ENCODE results near the gene PSEN2. TPM values are rescaled to one million over a fixed set of nuclear protein-coding genes. Genes with fewer than 3 reads are reported as not detected.

PSEN2 gene
- total RNA-seq, 1 donor from 2014 or later, result 26.5 TPM

DNA sequence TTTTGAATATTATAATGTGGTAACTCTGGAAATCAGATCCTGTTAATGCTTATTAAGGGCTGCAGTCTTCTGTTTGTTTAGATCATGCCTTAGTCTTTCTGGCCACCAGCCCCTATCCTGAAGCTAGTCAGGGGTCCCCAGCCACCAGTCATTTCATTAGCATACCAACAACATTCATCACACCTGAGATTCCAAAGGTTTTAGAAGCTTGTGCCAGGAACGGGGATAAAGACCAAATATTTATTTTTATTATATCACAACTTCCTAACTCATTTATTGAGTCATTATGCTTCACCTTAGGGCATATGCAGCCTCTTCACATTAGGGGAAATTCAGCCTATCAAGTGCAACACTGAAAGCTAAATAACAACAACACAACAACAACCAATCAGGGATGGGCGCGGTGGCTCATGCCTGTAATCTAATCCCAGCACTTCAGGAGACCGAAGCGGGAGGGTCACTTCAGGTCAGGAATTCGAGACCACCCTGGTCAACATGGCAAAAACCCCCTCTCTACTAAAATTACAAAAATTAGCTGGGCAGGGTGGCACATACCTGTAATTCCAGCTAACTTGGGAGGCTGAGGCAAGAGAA, 2.9 kb upstream of the PSEN2 start:
- no peak overlapping the region for H3K27ac ChIP-seq
- no peak for DNase-seq (ENCODE audit: low spot score in 2 of 2)
- H3K27me3 ChIP-seq, result no peaks in the 10 kb centered on the region
- intact Hi-C loops (cut with DNase I), result no loop called here
- TF ChIP-seq, protein P1, sequence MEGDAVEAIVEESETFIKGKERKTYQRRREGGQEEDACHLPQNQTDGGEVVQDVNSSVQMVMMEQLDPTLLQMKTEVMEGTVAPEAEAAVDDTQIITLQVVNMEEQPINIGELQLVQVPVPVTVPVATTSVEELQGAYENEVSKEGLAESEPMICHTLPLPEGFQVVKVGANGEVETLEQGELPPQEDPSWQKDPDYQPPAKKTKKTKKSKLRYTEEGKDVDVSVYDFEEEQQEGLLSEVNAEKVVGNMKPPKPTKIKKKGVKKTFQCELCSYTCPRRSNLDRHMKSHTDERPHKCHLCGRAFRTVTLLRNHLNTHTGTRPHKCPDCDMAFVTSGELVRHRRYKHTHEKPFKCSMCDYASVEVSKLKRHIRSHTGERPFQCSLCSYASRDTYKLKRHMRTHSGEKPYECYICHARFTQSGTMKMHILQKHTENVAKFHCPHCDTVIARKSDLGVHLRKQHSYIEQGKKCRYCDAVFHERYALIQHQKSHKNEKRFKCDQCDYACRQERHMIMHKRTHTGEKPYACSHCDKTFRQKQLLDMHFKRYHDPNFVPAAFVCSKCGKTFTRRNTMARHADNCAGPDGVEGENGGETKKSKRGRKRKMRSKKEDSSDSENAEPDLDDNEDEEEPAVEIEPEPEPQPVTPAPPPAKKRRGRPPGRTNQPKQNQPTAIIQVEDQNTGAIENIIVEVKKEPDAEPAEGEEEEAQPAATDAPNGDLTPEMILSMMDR (IDR thresholded peaks at IDR 0.05), result no peak
- H3K9me3 ChIP-seq, result no peaks in the 10 kb centered on the region
- H3K4me1 ChIP-seq, result peaks cover 0 to 9% of the 10 kb centered on the region in 2 donors
- H3K4me3 ChIP-seq, result no peak overlapping the region
- no peaks in the 10 kb centered on the region for H3K36me3 ChIP-seq

DNA sequence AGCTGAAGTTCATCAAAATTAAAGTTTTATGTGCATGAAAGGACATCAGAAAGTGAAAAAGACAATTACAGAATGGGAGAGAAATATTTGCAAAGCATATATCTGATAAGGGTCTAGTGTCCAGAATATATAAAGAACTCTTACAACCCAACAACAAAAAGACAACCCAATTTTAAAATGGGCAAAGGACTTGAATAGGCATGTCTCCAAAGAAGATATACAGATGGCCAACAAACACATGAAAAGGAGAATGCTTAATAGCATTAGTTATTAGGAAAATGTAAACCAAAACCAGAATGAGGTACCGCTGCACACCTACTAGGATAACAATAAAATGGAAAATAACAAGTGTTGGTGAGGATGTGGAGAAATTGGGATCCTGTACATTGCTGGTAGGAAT, 1.7 kb upstream of the PSEN2 start:
- TF ChIP-seq, protein P1 (IDR thresholded peaks at IDR 0.05), result no peak
- intact Hi-C loops (cut with DNase I), result no loop called here

DNA sequence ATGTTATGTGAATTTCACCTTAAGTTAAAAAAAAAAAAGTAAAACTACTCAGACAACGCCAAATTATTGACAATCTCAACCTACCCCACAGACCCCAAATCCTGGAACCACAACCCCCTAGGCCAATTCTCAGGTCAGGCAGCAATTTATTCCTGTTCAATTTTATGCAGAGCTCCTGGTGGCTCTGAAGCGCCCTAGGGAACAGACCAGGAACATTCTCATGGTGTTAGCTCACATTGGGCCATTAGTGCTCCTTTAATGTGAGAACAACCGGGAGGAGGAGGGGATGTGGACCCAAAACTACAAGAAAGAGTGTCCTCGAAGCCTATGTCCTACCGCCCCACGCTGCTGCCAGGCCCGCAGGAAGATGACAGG, 403 bp upstream of the PSEN2 start:
- peak overlapping the region; percentile 61 to 79 for H3K27ac ChIP-seq
- TF ChIP-seq, protein P1 (IDR thresholded peaks at IDR 0.05), result no peak
- H3K36me3 ChIP-seq, result no peaks in the 10 kb centered on the region
- H3K4me3 ChIP-seq, result peak overlapping the region; percentile 60 to 90
- DNase-seq (ENCODE audit: low spot score in 2 of 2), result no peak
- intact Hi-C loops (cut with DNase I), result loop anchor here (1.0 to 5.0 kb wide), 3 partner anchors 70 to 1443 kb away; partner anchors contain the start of genes COQ8A and LBR
- H3K9me3 ChIP-seq, result no peaks in the 10 kb centered on the region
- no peaks in the 10 kb centered on the region for H3K27me3 ChIP-seq
- H3K4me1 ChIP-seq, result peaks cover 0 to 9% of the 10 kb centered on the region in 2 donors

More for the DNA sequence above, 1.7 kb upstream of the PSEN2 start:
- peaks cover 0 to 9% of the 10 kb centered on the region in 2 donors for H3K4me1 ChIP-seq
- H3K4me3 ChIP-seq, result no peak overlapping the region
- no peaks in the 10 kb centered on the region for H3K9me3 ChIP-seq
- no peaks in the 10 kb centered on the region for H3K36me3 ChIP-seq
- DNase-seq (ENCODE audit: low spot score in 2 of 2), result no peak
- no peak overlapping the region for H3K27ac ChIP-seq
- no peaks in the 10 kb centered on the region for H3K27me3 ChIP-seq

DNA sequence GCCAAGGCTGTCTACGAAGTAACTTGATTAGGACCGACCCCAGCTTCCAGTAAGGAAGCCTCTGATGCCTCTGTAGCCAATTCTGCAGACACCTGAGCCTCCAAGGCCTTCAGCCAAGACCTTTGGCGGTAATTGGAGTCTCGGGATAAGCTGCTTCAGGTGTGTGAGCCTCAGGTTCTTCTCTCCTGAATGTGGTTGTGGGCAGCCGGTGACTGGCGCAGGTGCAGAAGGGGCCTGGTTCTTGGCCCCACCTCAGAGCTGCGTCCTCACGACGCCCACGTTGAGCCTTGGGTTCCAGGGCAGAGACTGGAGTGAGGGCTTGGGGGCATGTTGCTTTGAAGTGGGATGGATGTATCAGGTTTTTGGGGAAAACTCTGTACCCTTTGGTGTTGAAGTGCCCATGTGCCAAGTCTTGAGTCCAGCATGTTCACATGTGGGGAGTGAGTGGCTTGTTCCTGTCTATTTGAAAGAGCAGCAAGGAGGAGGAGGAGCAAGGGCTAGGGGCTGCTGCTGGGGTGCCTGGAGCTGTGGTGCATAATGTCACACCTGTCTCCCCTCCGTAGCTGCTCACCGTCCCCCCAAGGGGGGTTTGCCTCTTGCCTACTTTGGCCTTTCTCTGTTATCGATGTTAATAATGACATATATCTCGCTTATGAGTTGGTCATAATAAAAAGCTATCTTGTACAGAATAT, 1.4 kb downstream of the PSEN2 start:
- DNase-seq (ENCODE audit: low spot score in 2 of 2), result no peak
- H3K4me1 ChIP-seq, result peaks cover 0 to 9% of the 10 kb centered on the region in 2 donors

DNA sequence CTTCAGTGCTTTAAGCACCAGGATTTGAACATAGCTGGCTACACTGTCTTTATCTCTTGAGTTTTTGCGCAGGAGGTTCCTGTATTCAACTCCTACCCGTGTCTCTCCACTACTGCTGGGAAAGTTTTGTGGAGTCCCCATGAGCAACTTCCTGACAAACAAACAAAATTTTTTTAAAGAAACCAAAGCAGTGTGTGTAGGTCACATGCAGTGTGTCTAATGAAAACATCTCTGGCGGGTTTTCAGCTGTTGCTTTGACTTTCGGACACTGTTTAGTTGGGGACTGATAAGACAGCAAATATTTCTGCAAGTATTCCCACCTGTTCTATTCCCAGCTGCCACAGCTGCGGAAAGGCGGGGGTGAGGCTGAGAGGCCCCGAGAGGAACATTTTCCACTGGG, 2.0 kb downstream of the PSEN2 start:
- TF ChIP-seq, protein P1 (IDR thresholded peaks at IDR 0.05), result no peak
- Histone ChIP-seq H3K4me1 (peaks cover 0 to 9% of the 10 kb centered on the region in 2 donors), H3K27ac (no peak overlapping the region), H3K36me3 (peaks cover 0 to 6% of the 10 kb centered on the region in 2 donors), H3K4me3 (no peak overlapping the region), H3K9me3 (no peaks in the 10 kb centered on the region), H3K27me3 (no peaks in the 10 kb centered on the region)
- intact Hi-C loops (cut with DNase I), result loop anchor here (5.0 kb wide), 2 partner anchors 240 to 1445 kb away; partner anchors contain the start of gene LBR
- DNase-seq (ENCODE audit: low spot score in 2 of 2), result no peak

More for the DNA sequence above, 1.4 kb downstream of the PSEN2 start:
- H3K9me3 ChIP-seq, result no peaks in the 10 kb centered on the region
- peak overlapping the region; percentile 60 to 90 for H3K4me3 ChIP-seq
- TF ChIP-seq, protein P1 (IDR thresholded peaks at IDR 0.05), result no peak
- peaks cover 0 to 6% of the 10 kb centered on the region in 2 donors for H3K36me3 ChIP-seq
- H3K27ac ChIP-seq, result no peak overlapping the region
- intact Hi-C loops (cut with DNase I), result loop anchor here (5.0 kb wide), 2 partner anchors 239 to 1444 kb away; partner anchors contain the start of gene LBR
- no peaks in the 10 kb centered on the region for H3K27me3 ChIP-seq
